SK-N-SH treated with all-trans-retinoic acid at 6 μM for 48 hours (cell line): ENCODE results near the gene GGT5.
A peak's percentile ranks its signal among the peaks of the same experiment; 100 is the strongest.

Experiments used
- ATAC-seq: fragments of 200-7000 bp; cut with Tn5 transposase; 3 replicates; pipeline ENCODE4 v1.9.1; 2020; ENCODE audit warnings: mild to moderate bottlenecking, moderate library complexity
- ARNTL ChIP-seq: fragments of 450-650 bp; formaldehyde crosslinking; IDR thresholded peaks from 2 replicates; pipeline ENCODE4 v1.5.0; 2020; ENCODE audit warnings: low read depth, mild to moderate bottlenecking, moderate library complexity, borderline replicate concordance
- CSDC2 ChIP-seq: fragments of 250-450 bp; sonication (Bioruptor Pico); IDR thresholded peaks from 2 replicates; pipeline ENCODE4 v1.5.0; 2020; ENCODE audit warnings: mild to moderate bottlenecking, moderate library complexity
- CSRNP3 ChIP-seq: fragments of 250-450 bp; sonication (Bioruptor Pico); IDR thresholded peaks from 2 replicates; pipeline ENCODE4 v1.5.1; 2021; ENCODE audit warnings: mild to moderate bottlenecking, moderate library complexity
- ESRRG ChIP-seq: fragments of 250-450 bp; sonication (Bioruptor Pico); IDR thresholded peaks from 2 replicates; pipeline ENCODE4 v1.6.1; 2021; ENCODE audit warnings: mild to moderate bottlenecking
- GLIS3 ChIP-seq: fragments of 250-450 bp; sonication (Bioruptor Pico); IDR thresholded peaks from 2 replicates; pipeline ENCODE4 v1.5.0; 2020; ENCODE audit warnings: mild to moderate bottlenecking, moderate library complexity
- OSR1 ChIP-seq: fragments of 250-450 bp; sonication (Bioruptor Pico); IDR thresholded peaks from 2 replicates; pipeline ENCODE4 v1.8.0; 2022; ENCODE audit warnings: moderate library complexity, mild to moderate bottlenecking, inconsistent platforms
- PATZ1 ChIP-seq: fragments of 250-450 bp; sonication (Bioruptor Pico); IDR thresholded peaks from 2 replicates; pipeline ENCODE4 v1.8.0; 2020; ENCODE audit warnings: mild to moderate bottlenecking, moderate library complexity, borderline replicate concordance
- PPARA ChIP-seq: fragments of 250-450 bp; sonication (Bioruptor Pico); IDR thresholded peaks from 2 replicates; pipeline ENCODE4 v1.5.0; 2020; ENCODE audit warnings: mild to moderate bottlenecking, borderline replicate concordance
- SNAI2 ChIP-seq: fragments of 250-450 bp; sonication (Bioruptor Pico); IDR thresholded peaks from 2 replicates; pipeline ENCODE4 v1.5.0; 2020; ENCODE audit warnings: mild to moderate bottlenecking, moderate library complexity
- TOX ChIP-seq: fragments of 250-450 bp; sonication (Bioruptor Pico); IDR thresholded peaks from 2 replicates; pipeline ENCODE4 v1.8.0; 2021; ENCODE audit warnings: mild to moderate bottlenecking, moderate library complexity, borderline replicate concordance
- ZC3H10 ChIP-seq: fragments of 250-450 bp; sonication (Bioruptor Pico); IDR thresholded peaks from 2 replicates; pipeline ENCODE4 v1.5.1; 2021; ENCODE audit warnings: mild to moderate bottlenecking, moderate library complexity
- ZFP3 ChIP-seq: fragments of 250-450 bp; sonication (Bioruptor Pico); IDR thresholded peaks from 2 replicates; pipeline ENCODE4 v1.5.0; 2020; ENCODE audit warnings: mild to moderate bottlenecking, moderate library complexity
- ZFP30 ChIP-seq: fragments of 450-650 bp; formaldehyde crosslinking; IDR thresholded peaks from 2 replicates; pipeline ENCODE4 v1.5.0; 2022; ENCODE audit warnings: mild to moderate bottlenecking, moderate library complexity
- ZNF565 ChIP-seq: fragments of 450-650 bp; formaldehyde crosslinking; conservative IDR thresholded peaks from 2 replicates; pipeline ENCODE4 v1.5.0; 2020; ENCODE audit warnings: low read depth, mild to moderate bottlenecking, moderate library complexity
- ZNF70 ChIP-seq: fragments of 450-650 bp; formaldehyde crosslinking; IDR thresholded peaks from 2 replicates; pipeline ENCODE4 v1.5.0; 2020; ENCODE audit warnings: mild to moderate bottlenecking, moderate library complexity
- TF ChIP-seq, protein P1 (sequence below): fragments of 250-450 bp; sonication (Bioruptor Pico); IDR thresholded peaks from 2 replicates; pipeline ENCODE4 v1.5.1; 2020; ENCODE audit warnings: low read depth, mild to moderate bottlenecking, moderate library complexity
- TF ChIP-seq, protein P2 (sequence below): fragments of 250-450 bp; sonication (Bioruptor Pico); IDR thresholded peaks from 2 replicates; pipeline ENCODE4 v1.8.0; 2021; ENCODE audit warnings: low read depth, mild to moderate bottlenecking, moderate library complexity, borderline replicate concordance
- TF ChIP-seq, protein P3 (sequence below): fragments of 250-450 bp; sonication (Bioruptor Pico); IDR thresholded peaks from 2 replicates; pipeline ENCODE4 v1.5.0; 2020; ENCODE audit warnings: mild to moderate bottlenecking, moderate library complexity

GGT5 gene

DNA sequence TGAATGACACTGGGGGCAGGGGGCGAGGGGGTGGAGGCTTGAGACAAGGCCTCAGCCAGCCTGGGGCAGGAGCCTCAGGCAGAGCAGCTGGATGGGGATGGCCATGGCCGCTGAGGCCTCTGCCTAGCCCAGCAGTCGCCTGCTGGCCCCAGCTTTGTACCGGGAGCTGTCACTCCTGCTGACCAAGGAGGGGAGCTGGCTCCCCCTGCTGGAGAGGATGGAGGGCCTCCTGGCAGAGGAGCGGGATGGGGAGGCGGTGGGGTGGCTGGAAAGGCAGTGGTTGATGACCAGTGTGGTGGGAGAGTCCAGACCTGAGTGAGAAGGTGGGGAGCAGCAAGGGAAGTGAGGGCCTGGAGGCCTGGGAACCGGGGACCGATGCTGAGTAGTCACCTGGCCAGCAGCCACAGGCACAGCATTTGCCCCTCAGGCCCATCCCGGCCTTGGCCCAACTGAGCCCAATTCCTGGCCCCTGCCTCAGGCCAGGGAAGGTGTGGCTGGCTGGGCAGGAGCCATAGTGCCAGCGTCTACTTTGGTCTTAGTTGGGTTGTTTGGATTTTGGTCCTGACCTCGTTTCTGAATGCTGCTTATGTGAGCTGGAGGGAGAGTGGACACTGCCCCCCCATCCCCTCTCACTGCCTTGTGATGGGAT is 69.6 kb downstream of the GGT5 start:
- TF ChIP-seq ZFP30 (CRISPR knock-in tag) (no peak), ZFP3 (no peak), ARNTL (no peak), GLIS3 (CRISPR knock-in tag) (no peak), SNAI2 (CRISPR knock-in tag) (no peak), ESRRG (CRISPR knock-in tag) (no peak), OSR1 (CRISPR knock-in tag) (no peak), ZC3H10 (CRISPR knock-in tag) (no peak)
- TF ChIP-seq, protein P1, sequence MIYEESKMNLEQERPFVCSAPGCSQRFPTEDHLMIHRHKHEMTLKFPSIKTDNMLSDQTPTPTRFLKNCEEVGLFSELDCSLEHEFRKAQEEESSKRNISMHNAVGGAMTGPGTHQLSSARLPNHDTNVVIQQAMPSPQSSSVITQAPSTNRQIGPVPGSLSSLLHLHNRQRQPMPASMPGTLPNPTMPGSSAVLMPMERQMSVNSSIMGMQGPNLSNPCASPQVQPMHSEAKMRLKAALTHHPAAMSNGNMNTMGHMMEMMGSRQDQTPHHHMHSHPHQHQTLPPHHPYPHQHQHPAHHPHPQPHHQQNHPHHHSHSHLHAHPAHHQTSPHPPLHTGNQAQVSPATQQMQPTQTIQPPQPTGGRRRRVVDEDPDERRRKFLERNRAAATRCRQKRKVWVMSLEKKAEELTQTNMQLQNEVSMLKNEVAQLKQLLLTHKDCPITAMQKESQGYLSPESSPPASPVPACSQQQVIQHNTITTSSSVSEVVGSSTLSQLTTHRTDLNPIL (CRISPR knock-in tag) = no peak
- TF ChIP-seq, protein P2, sequence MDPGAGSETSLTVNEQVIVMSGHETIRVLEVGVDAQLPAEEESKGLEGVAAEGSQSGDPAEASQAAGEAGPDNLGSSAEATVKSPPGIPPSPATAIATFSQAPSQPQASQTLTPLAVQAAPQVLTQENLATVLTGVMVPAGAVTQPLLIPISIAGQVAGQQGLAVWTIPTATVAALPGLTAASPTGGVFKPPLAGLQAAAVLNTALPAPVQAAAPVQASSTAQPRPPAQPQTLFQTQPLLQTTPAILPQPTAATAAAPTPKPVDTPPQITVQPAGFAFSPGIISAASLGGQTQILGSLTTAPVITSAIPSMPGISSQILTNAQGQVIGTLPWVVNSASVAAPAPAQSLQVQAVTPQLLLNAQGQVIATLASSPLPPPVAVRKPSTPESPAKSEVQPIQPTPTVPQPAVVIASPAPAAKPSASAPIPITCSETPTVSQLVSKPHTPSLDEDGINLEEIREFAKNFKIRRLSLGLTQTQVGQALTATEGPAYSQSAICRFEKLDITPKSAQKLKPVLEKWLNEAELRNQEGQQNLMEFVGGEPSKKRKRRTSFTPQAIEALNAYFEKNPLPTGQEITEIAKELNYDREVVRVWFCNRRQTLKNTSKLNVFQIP (CRISPR knock-in tag) = no peak
- TF ChIP-seq, protein P3, sequence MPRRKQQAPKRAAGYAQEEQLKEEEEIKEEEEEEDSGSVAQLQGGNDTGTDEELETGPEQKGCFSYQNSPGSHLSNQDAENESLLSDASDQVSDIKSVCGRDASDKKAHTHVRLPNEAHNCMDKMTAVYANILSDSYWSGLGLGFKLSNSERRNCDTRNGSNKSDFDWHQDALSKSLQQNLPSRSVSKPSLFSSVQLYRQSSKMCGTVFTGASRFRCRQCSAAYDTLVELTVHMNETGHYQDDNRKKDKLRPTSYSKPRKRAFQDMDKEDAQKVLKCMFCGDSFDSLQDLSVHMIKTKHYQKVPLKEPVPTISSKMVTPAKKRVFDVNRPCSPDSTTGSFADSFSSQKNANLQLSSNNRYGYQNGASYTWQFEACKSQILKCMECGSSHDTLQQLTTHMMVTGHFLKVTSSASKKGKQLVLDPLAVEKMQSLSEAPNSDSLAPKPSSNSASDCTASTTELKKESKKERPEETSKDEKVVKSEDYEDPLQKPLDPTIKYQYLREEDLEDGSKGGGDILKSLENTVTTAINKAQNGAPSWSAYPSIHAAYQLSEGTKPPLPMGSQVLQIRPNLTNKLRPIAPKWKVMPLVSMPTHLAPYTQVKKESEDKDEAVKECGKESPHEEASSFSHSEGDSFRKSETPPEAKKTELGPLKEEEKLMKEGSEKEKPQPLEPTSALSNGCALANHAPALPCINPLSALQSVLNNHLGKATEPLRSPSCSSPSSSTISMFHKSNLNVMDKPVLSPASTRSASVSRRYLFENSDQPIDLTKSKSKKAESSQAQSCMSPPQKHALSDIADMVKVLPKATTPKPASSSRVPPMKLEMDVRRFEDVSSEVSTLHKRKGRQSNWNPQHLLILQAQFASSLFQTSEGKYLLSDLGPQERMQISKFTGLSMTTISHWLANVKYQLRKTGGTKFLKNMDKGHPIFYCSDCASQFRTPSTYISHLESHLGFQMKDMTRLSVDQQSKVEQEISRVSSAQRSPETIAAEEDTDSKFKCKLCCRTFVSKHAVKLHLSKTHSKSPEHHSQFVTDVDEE = no peak
- ATAC-seq = peak; percentile 89

GRCh38 chr22:24171822-24172221 is 73.1 kb downstream of the GGT5 start:
- TF ChIP-seq ZFP3 (no peak), CSDC2 (CRISPR knock-in tag) (no peak), ZNF70 (CRISPR knock-in tag) (no peak), CSRNP3 (no peak), ZNF565 (CRISPR knock-in tag) (no peak), TOX (no peak), ARNTL (no peak), ZC3H10 (CRISPR knock-in tag) (no peak), PPARA (no peak), PATZ1 (no peak), ZFP30 (CRISPR knock-in tag) (no peak)
- TF ChIP-seq, protein P2 (CRISPR knock-in tag) = no peak
- TF ChIP-seq, protein P1 (CRISPR knock-in tag) = no peak
- no peak for ATAC-seq
